Mucosa of rectum (tissue), 2 donors: Measurements from ENCODE around the gene METTL4.
"Not testable (repeated sequence)": the region's sequence is repeated elsewhere in the genome, so short reads cannot be mapped to it uniquely, and the experiment has no call there.

ENCODE experiments used
- H3K27ac ChIP-seq, 2 donors: one replicate each; pipeline ENCODE4 v1.7.0; 2013; ENCODE audit warnings: inconsistent platforms in 2 of 2, low read depth in 2 of 2, low read length in 2 of 2
- H3K27me3 ChIP-seq, 2 donors: one replicate each; pipeline ENCODE4 v1.7.0; 2013; ENCODE audit warnings: low read length in 2 of 2; ENCODE audit not compliant: control insufficient read depth in 2 of 2, insufficient read depth in 2 of 2
- H3K36me3 ChIP-seq, 2 donors: one replicate each; pipeline ENCODE4 v1.7.0; 2013; ENCODE audit warnings: low read length in 2 of 2; ENCODE audit not compliant: control insufficient read depth in 2 of 2, insufficient read depth in 2 of 2
- H3K4me1 ChIP-seq, 2 donors: one replicate each; pipeline ENCODE4 v1.7.0; 2013; ENCODE audit warnings: low read length in 2 of 2, mild to moderate bottlenecking in 1 of 2; ENCODE audit not compliant: control insufficient read depth in 2 of 2, insufficient read depth in 2 of 2
- H3K4me3 ChIP-seq, 2 donors: one replicate each; pipeline ENCODE4 v1.7.0; 2013; ENCODE audit warnings: low read length in 2 of 2
- H3K9ac ChIP-seq, 2 donors: one replicate each; pipeline ENCODE4 v1.7.0; 2013; ENCODE audit warnings: low read length in 2 of 2, low read depth in 1 of 2, mild to moderate bottlenecking in 1 of 2
- H3K9me3 ChIP-seq, 2 donors: one replicate each; pipeline ENCODE4 v1.7.0; 2013; ENCODE audit warnings: low read length in 2 of 2; ENCODE audit not compliant: control insufficient read depth in 2 of 2
- donor health status: healthy.
- donor health status: Normal muscosa, but diverticular disease.

Gene METTL4

DNA sequence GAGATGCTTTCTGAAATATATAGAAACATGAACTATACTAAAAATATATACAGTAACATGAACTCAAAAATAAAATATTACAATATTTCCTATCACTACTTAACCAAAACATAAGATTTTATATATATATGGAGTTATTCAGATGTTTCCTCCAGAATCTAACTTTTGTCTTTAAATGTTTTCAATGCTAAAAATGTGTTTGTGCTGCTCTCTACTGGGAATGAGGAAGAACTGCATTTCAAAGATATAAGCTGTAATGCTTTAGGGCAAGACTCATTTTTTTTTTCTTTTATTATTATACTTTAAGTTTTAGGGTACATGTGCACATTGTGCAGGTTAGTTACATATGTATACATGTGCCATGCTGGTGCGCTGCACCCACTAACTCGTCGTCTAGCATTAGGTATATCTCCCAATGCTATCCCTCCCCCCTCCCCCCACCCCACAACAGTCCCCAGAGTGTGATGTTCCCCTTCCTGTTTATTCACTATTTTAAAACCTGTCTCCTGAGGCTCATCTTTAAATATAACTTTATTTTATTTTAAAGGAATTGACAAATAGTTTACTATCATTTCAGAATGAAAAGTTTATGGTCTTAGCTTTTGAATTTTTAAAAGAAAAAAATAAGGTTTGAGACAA, 29.3 kb downstream of the METTL4 start:
- not testable (repeated sequence) for H3K9me3 ChIP-seq, H3K4me1 ChIP-seq, H3K27ac ChIP-seq, H3K4me3 ChIP-seq, H3K27me3 ChIP-seq, H3K9ac ChIP-seq, H3K36me3 ChIP-seq

DNA sequence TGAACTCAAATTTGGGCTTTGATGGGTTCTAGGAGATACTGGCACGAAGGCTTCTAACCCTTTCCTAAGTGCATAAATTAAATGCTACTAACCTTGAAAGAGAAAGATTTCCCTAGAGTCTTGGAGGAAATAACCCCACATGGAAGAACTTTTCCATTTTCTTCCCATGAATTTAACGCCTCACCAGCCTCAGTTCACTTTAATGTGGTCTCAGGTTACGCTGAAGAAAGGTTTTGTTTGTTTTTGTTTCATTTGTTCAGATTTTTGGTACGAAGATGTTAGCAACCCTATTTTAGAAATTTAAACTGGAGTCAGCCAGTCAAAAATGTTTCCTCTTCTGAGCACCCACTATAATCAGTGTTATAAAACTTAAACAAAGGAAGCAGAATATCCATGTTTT, 30.7 kb downstream of the METTL4 start:
- Histone ChIP-seq H3K4me3 (no peak overlapping the region), H3K27me3 (no peaks in the 10 kb centered on the region), H3K9me3 (no peaks in the 10 kb centered on the region), H3K4me1 (no peaks in the 10 kb centered on the region), H3K36me3 (no peaks in the 10 kb centered on the region), H3K27ac (no peak overlapping the region), H3K9ac (no peak overlapping the region)

DNA sequence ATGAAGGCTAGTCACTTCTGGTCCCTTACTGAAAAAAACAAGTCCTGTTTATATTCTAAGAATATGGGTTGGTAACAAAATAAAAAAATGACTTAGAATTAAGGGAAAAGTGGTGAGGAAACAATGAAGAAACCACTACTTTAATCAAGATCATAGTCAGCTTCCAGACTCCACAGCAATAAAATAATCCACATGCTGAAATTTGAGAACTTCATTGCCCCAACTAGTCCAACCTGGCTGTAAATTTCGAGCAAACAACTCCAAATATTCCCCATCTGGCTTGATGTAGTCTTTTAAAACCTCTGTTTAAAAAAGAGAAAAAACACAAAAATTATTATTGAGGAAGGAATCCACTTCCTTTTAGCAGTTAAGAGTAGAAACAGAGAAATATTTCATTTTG, 32.5 kb downstream of the METTL4 start:
- no peaks in the 10 kb centered on the region for H3K4me1 ChIP-seq
- H3K9me3 ChIP-seq = no peaks in the 10 kb centered on the region
- no peak overlapping the region for H3K27ac ChIP-seq
- H3K27me3 ChIP-seq = no peaks in the 10 kb centered on the region
- no peak overlapping the region for H3K9ac ChIP-seq
- H3K4me3 ChIP-seq = no peak overlapping the region
- peaks cover 0 to 7% of the 10 kb centered on the region in 2 donors for H3K36me3 ChIP-seq

DNA sequence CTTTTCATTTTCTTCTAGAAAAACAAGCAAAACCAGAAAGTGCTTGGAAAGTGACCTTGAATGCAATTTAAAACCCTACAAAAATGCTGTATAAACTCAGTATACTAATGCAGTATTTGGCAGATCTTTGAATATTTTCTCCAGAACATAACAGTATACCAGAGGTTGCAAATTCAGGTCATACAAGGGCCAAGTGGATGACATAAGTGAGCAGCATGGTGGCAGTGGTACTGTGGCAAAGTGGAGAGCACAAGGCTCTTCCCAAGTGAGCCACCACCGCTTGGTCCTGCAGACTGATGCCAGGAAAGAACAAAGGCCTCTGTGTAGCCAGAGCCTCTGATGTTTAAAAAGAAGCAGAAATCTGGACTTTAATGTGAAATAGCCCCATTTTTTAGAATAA, 33.1 kb downstream of the METTL4 start:
- Histone ChIP-seq H3K27ac (no peak overlapping the region), H3K9ac (no peak overlapping the region), H3K27me3 (no peaks in the 10 kb centered on the region), H3K36me3 (peaks cover 0 to 7% of the 10 kb centered on the region in 2 donors), H3K9me3 (no peaks in the 10 kb centered on the region), H3K4me1 (no peaks in the 10 kb centered on the region), H3K4me3 (no peak overlapping the region)

DNA sequence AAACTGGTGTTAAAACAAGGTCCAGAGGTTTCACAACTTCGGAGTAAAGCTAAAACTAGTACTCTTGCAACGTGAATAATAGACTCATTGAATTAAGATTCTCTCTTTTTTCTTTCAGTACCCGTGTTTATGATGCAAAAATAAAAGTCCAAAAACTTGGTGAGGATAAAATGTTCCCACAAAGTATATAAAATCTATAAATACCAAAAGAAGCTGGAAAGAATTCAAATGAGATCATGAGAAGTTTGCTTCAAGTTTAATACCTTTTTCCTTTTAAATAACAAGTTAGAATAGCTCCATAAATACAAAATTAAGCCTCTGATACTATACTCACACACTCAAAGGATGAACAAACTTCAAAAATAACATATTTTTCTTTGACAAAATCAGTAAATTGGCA, 34.0 kb downstream of the METTL4 start:
- no peaks in the 10 kb centered on the region for H3K27me3 ChIP-seq
- no peak overlapping the region for H3K9ac ChIP-seq
- H3K36me3 ChIP-seq = peaks cover 0 to 7% of the 10 kb centered on the region in 2 donors
- H3K4me1 ChIP-seq = no peaks in the 10 kb centered on the region
- H3K4me3 ChIP-seq = no peak overlapping the region
- no peak overlapping the region for H3K27ac ChIP-seq
- no peaks in the 10 kb centered on the region for H3K9me3 ChIP-seq

DNA sequence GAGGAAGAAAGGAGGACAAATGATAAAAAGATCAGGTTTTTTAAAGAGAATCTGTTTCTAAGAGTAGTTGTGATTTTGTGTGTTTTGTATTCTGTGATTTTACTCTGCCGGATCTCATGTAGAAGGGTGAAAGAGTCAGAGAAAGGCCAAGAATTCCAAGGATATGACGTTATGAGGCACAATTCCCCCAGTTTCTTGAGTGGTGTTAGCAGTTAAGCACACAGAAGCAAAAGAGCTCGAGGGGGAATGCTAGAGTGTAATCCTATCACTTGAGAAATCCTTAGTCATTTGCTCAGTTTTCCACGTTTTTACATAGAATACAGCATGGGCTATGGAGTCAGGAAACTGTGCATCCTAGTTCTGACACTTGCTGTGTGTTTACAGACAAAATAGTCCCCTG, 34.8 kb downstream of the METTL4 start:
- Histone ChIP-seq H3K9ac (no peak overlapping the region), H3K4me1 (no peaks in the 10 kb centered on the region), H3K27me3 (no peaks in the 10 kb centered on the region), H3K36me3 (peaks cover 0 to 7% of the 10 kb centered on the region in 2 donors), H3K9me3 (no peaks in the 10 kb centered on the region), H3K27ac (no peak overlapping the region), H3K4me3 (no peak overlapping the region)

DNA sequence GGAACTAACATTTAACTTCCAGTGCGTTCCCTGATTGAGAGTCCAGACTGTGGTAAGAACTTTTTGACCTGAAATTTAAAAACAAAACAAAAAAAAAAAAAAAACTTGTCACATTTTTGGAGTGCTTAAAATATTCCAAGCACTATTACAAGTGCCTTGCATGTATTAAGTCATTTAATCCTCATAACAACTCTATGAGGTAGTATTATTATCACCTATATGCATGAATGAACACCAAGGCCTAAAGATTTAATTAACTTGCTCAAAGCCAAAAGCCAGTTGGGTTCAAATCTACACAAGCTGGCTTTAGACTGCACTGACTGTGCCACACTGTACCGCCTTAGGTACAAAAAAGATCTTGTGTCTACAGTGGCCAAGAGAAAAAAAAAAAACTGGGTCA, 35.2 kb downstream of the METTL4 start:
- Histone ChIP-seq H3K27me3 (no peaks in the 10 kb centered on the region), H3K9ac (no peak overlapping the region), H3K4me1 (no peaks in the 10 kb centered on the region), H3K9me3 (no peaks in the 10 kb centered on the region), H3K36me3 (peaks cover 0 to 7% of the 10 kb centered on the region in 2 donors), H3K27ac (no peak overlapping the region), H3K4me3 (no peak overlapping the region)

DNA sequence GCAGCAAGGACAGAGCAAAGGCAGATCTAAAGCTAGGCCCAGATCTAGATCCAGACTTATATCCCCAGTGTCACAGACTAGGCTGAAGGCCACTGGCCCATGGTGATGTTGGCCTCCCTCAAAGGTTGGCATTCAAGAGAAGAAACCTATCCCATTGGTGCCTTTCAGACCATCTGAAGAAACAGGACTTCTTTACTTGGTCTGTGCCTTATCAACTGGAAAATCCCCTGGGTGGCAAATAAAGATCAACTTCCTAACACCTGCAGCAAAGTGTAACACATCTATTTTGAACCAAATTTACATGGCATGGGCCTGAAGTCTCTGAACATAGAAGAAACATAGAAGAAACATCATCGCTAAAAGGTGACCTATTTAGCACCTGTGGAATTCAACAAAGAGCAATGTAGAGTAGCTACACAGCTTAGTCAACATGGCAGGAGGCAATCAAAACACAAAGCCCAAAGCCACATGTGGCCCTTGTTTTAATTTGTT, 35.8 kb downstream of the METTL4 start:
- peaks cover 0 to 7% of the 10 kb centered on the region in 2 donors for H3K36me3 ChIP-seq
- H3K27me3 ChIP-seq = no peaks in the 10 kb centered on the region
- H3K4me1 ChIP-seq = no peaks in the 10 kb centered on the region
- H3K27ac ChIP-seq = no peak overlapping the region
- H3K9ac ChIP-seq = no peak overlapping the region
- no peaks in the 10 kb centered on the region for H3K9me3 ChIP-seq
- no peak overlapping the region for H3K4me3 ChIP-seq

DNA sequence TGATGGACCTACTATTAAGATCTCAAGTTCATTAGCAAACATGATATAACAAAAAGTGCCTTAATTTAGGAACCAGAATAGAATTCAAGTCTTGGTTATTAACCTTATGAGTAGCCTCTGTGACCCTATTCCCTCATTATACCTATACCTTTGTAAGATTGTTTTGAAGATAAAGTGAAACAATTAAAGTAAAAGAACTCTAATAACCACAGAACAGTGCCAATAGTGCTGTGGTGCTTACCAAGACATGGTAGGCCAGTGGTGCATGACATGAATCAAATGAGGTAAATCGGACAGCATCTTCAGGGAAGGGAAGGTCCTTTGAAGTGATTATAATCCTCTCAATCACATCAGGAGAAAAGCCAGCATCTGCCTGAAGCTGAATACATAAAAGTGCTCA, 36.4 kb downstream of the METTL4 start:
- Histone ChIP-seq H3K36me3 (peaks cover 0 to 7% of the 10 kb centered on the region in 2 donors), H3K27me3 (no peaks in the 10 kb centered on the region)

DNA sequence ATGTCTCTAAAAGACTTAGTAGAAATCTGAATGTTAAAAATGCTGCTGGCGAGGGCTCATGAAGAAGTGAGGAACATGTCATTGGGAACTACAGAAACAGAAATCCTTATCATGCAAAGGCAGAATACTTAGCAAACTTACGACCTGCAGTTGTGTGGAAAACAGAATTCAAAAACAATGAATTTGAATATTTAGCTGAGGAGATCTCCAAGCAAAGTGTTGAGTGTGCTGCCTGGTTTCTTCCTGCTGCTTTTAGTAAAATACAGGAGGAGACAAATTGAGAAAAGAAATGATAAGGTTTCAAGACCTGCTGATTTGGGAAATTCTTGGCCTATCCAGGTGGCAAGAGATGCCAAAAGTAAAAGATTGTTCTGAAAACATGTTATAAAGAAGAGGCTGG, 38.5 kb downstream of the METTL4 start:
- Histone ChIP-seq H3K36me3 (peaks cover 0 to 7% of the 10 kb centered on the region in 2 donors), H3K27me3 (no peaks in the 10 kb centered on the region), H3K4me3 (no peak overlapping the region), H3K9ac (no peak overlapping the region), H3K27ac (no peak overlapping the region), H3K9me3 (no peaks in the 10 kb centered on the region), H3K4me1 (no peaks in the 10 kb centered on the region)

More for the DNA sequence above, 36.4 kb downstream of the METTL4 start:
- Histone ChIP-seq H3K4me1 (no peaks in the 10 kb centered on the region), H3K9ac (no peak overlapping the region), H3K4me3 (no peak overlapping the region), H3K9me3 (no peaks in the 10 kb centered on the region), H3K27ac (no peak overlapping the region)
